H4 (cell line): ENCODE measurements around the gene NDUFAF8. TPM values are rescaled to one million over a fixed set of nuclear protein-coding genes. Genes with fewer than 3 reads are reported as not detected.

Source experiments
- DNase-seq: peaks from one replicate; pipeline ENCODE4 v3.0.0-alpha.2; 2015; ENCODE audit warnings: low spot score
- total RNA-seq: library from RNA; depleted of rRNA; stranded (reverse); fragments of >200 nt; shearing (Covaris generic); gene quantifications from 2 replicates; pipeline ENCODE4 v1.2.3, GENCODE V29; 2014

Gene NDUFAF8
- total RNA-seq, 1 experiment from 2014 or later: 47.4 TPM

DNA sequence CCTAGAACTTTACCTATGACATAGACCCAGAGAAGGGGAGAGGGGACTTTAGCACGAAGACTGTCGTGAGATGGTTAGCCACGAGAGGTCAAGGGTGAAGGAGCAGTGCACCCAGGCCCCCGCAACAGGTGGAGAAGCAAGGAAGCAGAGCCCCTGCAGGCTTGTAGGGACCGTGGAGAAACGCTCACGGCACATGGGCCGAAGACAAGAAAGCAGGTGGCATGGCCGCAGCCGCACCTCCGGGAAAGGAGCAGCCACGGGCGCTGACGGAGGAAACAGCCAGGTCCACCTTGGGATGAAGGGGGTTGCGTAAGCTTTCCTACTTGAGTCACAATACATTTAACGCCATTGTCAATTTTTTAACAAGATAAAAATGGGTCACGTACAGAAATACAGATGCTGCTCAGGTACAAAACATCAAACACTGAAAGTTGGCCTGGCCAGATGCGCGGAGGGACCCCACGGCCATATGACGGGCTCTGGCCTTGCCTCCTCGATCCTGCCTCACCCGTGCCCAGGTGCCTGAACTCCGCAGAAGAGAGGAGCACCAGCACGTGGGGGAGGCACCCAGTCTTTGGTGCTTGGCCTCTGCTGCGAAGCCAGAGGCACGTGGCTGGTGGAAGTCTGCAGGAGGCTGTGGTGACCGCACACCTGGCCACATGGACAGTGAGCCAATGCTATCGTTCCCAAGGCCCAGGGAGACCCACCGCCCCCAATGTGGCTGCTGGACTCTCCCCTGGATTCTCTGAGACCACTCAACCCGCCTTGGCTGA, 34.8 kb downstream of the NDUFAF8 start:
- no peak for DNase-seq

DNA sequence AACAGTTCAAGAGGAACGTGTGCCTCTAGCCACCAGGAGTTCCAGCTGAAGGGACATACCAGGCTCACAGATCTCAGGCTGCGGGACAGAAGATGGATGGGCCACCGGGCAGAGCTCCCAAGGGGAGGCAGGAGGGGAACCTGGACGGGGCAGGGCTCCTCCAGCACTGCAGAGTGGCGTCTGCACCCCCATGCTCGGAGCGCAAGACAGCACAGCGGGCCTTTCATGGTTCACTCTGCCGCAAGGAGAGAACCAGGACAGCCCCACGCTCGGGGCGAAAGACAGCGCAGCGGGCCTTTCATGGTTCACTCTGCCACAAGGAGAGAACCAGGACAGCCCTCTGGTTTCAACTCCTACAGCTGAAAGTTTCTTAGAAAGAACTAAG, 35.3 kb downstream of the NDUFAF8 start:
- no peak for DNase-seq

DNA sequence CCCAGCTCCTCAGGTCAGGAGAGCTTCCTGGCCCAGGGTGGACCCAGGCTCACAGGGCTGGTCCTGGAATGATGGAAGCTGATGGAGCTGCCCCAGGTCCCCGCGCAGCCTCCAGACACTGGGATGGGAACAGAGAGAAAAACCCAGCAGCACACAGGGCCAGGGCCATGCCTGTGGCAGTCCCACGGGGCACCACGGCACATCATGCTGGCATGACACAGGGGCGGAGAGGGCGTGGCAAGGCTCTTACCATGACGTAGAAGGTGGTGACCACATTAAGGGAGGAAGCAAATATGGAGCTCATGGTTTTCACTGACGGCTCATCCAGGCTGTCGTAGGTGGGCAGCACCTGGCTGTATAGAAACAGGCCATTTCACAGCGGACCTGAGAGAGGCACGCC, 37.7 kb downstream of the NDUFAF8 start:
- no peak for DNase-seq

DNA sequence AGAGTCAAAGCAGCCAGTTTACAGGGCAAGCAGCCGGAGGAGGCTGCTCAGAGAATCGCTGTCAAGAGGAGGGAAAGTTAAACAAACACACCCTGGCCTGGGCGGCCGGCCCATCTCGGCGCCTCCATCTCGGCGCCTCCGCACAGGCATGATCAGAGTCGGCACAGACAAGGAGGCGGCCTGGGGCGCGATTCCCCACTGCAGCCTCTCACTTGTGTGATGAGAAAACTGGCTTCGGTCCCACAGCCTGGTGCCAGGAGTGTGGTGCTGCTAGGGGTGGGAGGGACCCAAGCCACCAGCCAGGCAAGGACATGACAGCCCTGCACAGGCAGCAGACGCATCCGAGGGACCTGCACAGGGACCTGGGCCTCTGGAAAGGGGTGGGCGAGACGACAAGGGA, 38.3 kb downstream of the NDUFAF8 start:
- DNase-seq: no peak

DNA sequence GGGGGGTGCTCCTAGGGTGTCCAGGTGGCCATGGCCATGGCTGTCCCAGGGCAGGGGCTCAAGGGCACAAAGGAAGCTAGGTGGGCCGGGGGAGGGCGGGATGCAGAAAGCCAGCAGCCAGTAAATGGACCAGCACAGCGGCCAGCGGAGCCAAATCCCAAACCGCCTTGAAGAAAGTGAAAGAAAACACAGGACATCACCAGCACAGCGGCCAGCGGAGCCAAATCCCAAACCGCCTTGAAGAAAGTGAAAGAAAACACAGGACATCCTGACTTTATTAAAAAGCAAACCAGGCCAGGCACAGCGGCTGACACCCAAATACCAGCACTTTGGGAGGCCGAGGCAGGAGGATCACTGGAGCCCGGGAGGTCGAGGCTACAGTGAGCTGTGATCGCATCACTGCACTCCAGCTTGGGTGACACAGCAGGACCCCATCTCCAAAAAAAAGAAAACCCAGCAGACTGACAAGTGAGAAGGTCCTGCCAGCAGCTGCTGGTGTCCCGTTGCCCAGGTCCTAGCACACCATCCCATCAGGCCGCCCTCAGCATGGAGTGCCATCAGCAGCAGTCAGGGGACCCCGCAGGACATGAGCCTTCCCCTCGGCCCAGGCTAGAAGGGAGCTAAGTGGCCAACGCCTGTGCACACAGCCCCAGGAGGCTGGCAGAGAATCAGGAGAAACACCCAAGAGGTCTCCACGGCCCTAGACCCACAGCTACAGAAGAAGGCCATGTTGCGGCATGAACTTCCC, 39.0 kb downstream of the NDUFAF8 start:
- DNase-seq: no peak

DNA sequence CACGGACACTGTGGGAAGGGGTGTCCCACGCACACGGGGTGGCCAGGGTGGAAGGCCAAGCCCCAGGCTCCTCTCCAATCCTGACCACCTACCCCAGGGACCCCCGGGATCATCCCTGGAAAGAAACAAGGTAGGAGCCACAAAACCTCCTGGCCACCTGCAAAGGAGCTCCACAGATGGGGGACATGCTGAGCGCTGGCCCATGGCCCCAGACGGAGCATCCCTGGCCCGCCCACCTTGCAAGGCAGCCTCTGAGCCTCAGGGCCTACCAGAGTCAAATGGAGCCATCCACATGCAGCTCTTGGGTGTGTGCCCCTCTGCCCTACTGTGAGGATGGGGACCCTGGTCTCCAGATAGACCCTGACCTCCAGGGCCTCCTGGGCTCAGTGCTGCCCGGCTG, 39.7 kb downstream of the NDUFAF8 start:
- no peak for DNase-seq

DNA sequence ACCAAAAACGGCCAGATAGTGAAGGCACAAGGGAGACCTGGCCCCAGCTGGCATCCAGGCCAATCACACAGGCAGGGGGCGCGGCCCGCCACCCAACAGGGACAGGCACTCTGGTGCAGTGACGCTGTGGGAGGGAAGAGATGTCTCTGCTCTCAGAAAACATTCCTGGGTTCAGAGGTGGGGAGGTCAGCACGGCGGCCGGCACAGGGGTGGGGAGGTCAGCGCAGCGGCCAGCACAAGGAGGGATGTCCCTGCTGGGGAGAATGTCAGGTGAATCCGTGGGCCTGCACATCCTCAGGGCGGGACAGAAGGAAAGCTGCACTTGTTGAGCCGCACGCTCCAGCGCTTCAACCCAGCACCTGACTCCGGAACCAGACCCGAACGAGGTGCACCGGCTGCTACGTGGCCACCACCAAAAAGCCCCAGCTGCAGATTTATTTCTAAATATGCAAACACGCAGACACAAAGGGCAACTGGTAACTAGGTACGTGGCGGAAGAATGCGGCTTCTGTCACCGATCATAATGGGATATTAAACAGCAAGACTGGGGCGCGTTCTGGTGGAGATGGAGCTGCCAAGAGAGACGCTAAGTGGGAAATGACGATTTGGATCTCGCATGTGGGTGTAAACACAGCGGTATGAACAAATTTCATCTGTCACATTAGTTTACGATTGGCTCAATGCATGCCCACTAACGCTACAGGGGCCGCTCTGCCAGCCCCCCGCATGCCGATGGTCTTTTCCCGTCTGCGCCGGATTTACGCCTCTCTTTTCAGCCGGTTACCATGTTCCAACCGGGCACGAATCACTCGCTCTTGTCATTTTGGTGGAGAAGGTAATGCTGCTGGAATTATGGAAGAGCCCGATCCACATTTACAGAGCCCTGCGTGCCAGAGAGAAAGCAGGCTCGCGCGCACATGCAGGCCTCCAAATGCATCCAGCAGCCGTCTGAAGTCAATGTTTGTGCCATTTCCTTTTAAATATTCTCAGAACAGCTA, 40.5 kb downstream of the NDUFAF8 start:
- DNase-seq: no peak

DNA sequence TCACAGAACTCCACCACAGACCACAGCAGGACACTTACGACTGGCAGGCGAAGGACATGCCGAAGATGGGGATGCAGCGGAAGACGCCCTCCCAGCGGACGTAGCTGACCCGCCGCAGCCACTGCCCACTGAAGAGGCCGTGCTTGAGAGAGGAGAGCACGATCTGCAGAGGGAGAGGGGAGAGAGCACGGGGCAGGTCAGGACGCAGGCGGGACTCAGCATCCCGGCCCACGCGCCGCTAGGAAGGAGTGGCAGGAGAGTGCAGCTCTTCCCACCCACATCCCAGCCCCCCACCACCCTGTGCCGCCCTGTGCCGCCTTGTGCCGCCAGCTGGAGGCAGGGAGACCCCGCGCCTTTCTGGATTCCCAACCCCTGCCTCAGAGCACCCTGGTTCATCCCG, 41.5 kb downstream of the NDUFAF8 start:
- no peak for DNase-seq

DNA sequence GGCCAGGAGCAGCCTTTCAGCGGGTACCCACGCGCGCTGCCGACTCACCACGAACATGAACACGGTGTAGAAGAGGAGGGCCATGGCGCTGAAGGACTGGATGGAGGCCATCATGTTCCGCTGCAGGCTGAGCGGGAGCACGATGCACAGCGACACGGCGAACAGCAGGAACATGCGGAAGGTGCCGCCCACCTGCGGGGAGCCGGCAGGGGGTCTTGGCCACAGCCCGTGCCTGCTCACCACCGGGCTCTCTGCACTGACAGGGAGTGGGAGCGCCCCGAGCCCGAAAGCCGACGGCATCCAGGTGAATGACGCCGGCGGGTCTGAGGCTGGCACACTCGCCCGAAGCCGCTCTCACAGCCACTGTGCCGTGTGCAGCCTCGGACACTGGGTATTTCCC, 43.0 kb downstream of the NDUFAF8 start:
- no peak for DNase-seq

DNA sequence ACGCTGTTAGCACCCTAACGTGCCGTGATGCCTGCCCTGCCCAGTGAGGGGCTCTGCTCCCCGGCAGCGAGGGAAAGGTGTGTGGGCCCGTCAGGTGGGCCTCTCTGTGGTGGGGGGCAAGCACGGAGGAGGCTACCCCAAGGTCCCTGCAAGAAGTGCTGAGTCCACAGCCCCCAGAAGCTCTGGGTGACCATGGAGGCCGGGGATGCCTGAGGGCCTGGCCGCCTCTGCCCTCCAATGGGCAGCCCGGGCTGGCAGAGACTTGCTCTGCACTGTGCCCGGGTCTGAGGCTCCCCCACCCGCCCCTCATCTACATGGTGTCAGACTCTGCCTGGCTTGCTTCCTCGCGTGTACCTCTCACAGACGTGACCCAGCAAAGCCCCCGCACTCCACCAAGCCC, 43.8 kb downstream of the NDUFAF8 start:
- DNase-seq: no peak

DNA sequence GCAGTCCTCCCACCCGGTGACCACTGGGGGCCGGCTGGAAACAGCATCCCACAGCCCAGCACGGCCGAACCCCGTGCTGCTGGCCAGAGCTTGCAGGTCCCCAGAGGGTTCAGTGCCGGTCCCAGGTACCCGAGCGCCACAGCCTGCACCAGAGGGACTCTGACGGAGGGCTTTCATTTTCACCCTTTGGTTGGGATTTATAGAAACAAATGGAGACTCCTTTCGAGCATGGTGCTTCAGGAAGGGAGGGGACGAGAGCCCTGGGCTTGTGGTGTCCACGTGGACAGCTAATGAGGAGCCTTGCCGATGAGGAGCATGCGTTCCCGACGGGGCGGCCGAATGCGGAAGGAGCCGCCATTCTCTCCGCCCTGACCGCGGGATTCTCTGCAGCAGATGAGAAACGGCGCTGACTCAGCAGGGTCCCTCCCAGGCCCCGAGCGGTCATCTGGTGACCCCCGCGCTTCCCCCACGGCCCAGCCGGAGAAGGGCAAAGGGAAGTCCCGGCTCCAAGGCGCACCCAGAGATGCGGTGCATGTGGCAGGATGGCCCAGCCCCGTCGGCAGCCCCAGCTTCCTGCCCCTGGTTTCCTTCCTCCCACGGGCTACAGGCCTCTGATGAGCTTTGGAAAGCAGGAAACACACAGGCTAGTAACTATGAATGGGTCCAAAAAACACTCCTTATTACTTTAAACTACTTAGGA, 46.2 kb downstream of the NDUFAF8 start:
- DNase-seq: no peak

DNA sequence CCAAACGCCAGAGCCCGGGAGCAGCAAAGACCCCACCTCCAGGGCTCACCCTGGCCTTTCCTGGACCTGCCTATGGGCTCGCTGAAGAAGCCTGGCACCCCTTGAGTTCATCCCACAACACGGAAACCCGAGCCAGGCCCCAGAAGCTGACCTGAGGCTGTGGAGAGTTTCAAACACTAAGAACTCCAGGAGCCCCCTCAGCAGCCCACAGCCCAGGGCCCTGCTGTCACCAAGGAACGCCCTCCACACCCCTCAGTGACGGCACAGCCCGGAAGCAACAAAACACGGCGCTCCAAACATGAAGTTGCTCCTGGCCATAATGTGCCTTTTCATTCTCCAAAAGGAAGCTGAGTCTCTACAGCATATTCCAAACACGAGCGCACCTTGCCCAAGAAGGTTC, 46.8 kb downstream of the NDUFAF8 start:
- no peak for DNase-seq

DNA sequence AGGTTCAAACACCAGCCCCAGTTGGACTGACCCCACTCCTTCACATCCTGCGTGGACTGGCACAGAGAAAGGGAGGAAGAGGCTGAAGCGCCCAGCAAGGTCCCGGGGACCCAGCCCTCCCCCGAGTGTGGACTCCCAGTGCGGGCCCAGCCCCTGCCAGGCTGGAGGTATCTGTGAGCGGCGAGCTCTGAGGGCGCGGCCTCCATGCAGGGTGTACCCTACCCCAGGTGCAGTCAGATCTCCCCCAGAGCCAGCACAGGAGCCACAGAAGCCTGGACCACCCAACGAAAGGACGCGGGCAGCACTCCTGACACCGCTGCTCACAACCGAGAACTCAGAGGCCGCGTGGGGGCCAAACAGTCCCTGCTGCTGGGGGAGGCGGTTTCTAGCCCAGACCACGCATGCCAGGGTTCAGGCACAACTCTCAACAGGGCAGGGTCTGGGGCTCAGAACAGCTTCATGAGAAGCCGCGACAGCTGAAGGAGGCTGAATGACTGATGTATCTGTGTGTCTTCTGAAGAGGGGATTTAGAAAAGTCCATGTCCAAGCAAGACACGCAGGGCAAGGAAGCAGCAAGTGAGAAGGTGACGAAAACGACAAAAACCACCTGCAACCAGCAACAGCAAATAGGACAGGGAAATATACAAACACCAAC, 47.5 kb downstream of the NDUFAF8 start:
- no peak for DNase-seq

DNA sequence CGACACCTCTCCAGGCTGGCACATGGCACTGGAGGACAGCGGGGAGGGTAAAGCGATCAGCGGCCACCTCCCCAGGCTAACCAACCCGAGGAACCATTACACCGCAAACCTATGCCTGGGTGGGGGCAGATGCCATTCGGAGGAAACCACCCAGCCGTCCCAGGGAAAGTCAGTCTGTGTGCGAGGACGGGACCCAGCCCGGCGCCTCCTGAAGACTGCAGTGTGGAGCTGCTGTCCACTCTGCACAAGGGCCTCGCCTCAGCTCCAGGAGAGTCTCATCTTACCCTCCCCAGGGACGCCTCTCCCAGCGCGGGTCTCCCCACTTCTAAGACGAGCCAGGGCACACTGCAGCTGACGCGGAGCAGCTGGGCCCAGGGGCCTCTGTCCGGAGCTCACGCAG, 48.0 kb downstream of the NDUFAF8 start:
- no peak for DNase-seq

DNA sequence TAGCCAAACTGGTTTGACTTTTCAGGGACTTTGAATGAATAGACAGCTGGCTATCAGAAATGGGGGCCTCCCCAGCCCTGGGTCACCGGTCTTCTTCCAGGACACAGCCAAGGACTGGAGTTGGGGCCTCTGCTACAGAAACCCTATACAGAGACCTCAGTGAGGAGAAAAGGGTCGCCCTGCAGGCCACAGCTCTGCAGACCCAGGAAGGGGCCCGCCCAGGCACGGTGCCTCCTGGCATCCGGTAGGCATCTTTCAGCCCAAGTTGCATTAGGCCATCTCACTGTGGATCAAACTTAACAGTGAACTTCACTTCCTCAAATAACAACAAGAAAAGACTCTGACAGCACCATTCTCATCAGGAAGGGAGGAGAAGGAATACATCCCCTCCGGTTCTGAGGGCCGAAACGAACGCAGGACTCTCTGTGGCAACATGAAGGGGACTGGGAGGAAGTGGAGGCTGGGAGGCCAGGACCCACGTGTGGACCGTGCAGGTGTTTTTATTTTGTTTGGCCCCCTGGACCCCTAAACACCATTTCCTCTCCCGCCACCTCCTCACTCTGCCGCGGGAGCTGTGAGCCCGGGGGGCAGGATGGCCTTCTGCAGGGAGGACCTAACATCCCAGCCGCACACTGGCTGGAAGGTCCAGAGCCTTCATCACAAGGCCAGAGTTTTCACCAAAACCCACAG, 48.8 kb downstream of the NDUFAF8 start:
- DNase-seq: no peak

DNA sequence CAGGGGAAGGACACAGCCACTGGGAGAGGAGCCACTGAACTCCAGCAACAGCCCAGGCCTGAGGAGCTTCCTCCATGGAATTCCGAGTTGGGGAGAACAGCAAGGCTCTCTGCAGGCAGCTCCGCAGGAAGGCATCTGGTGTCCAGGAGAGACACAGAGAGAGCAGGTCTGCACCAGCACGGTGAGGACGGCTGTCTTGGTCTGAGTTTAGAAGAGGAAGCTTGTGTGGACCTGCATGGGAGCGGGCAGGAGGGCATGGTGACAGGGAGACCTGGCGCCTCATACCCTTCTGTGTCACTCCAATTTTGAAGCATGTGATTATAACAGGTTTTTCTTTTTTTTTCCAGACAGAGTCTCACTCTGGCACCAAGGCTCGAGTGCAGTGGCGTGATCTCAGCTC, 49.6 kb downstream of the NDUFAF8 start:
- no peak for DNase-seq

DNA sequence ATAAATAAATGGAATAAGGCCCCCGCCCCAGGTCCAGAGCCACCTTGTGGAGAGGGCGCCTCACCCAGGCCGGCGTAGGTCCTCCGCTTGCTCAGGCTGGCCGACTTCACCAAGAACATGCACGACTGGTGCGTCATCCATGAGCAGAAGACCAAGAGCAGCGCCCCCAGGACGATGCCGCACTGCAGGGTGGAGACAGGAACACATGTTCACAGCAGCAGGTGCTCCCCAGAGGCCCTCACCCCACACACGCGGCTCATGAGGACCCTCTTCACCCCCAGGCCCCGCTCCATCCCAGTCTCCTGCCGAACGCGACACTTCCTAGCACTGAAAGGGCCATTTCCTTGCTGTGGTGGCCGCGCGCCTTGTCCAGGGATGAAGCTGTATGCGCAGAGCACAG, 50.5 kb downstream of the NDUFAF8 start:
- no peak for DNase-seq

DNA sequence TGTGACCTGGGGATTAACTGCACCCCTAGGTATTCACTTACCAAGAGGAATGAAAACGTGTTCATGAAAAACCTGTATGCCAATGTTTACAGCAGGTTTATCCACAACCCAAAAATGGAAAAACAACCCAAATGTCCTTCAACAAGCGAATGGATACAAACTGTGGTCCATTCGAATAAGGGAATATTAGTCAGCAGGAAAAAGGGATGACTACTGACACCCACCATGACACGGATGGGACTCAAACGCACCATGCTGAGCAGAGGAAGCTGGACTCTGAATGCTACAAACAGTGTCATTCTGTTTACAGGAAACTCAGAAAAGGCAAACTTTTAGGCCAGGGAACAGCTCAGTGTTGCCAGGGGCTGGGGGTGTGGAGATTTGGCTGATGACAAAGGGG, 51.1 kb downstream of the NDUFAF8 start:
- no peak for DNase-seq
